GM06990 (cell line): ENCODE results near the gene FEZF1.

Source experiments
- DNase-seq: peaks from one replicate; pipeline ENCODE4 v3.0.0-alpha.2; 2011; ENCODE audit not compliant: insufficient read length; ENCODE audit errors: extremely low read depth
- H3K27me3 ChIP-seq: replicated peaks from 2 replicates; pipeline ENCODE4 v1.6.0; 2011; ENCODE audit warnings: low read length; ENCODE audit not compliant: control insufficient read depth, insufficient read depth
- H3K36me3 ChIP-seq: 2 replicates; pipeline ENCODE4 v1.5.1; 2011; ENCODE audit warnings: low read length; ENCODE audit not compliant: control insufficient read depth, insufficient read depth
- H3K4me3 ChIP-seq: replicated peaks from 2 replicates; pipeline ENCODE4 v1.5.1; 2011; ENCODE audit warnings: low read depth, mild to moderate bottlenecking, control low read depth, low read length
- TF ChIP-seq, protein P1 (sequence below): IDR thresholded peaks from 2 replicates; pipeline ENCODE4 v1.5.1; 2011; ENCODE audit warnings: low read length, control low read depth, mild to moderate bottlenecking, inconsistent platforms; ENCODE audit not compliant: insufficient read depth, poor library complexity, severe bottlenecking

FEZF1 gene

DNA sequence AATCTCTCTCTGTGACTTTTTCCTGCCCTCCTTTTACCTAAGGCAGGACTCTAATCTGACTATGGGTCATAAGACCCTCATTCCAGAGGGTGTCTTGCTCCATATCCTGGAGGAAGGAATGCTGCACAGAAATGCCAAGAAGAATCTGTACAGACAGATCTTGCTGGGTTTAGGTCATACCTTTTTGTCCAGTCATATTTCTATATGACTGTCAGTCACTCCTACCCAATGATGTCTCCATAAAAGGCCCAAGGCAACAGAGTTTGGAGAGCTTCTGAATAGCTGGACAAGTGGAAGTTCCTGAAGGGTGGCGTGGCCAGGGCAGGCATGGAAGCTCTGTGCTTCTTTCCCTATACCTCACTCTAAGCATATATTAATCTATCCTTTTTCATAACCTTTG, 47.5 kb downstream of the FEZF1 start:
- TF ChIP-seq, protein P1, sequence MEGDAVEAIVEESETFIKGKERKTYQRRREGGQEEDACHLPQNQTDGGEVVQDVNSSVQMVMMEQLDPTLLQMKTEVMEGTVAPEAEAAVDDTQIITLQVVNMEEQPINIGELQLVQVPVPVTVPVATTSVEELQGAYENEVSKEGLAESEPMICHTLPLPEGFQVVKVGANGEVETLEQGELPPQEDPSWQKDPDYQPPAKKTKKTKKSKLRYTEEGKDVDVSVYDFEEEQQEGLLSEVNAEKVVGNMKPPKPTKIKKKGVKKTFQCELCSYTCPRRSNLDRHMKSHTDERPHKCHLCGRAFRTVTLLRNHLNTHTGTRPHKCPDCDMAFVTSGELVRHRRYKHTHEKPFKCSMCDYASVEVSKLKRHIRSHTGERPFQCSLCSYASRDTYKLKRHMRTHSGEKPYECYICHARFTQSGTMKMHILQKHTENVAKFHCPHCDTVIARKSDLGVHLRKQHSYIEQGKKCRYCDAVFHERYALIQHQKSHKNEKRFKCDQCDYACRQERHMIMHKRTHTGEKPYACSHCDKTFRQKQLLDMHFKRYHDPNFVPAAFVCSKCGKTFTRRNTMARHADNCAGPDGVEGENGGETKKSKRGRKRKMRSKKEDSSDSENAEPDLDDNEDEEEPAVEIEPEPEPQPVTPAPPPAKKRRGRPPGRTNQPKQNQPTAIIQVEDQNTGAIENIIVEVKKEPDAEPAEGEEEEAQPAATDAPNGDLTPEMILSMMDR, result no peak
- no peaks in the 10 kb centered on the region for H3K27me3 ChIP-seq
- no peak for DNase-seq
- H3K4me3 ChIP-seq, result no peak overlapping the region
- no peaks in the 10 kb centered on the region for H3K36me3 ChIP-seq

DNA sequence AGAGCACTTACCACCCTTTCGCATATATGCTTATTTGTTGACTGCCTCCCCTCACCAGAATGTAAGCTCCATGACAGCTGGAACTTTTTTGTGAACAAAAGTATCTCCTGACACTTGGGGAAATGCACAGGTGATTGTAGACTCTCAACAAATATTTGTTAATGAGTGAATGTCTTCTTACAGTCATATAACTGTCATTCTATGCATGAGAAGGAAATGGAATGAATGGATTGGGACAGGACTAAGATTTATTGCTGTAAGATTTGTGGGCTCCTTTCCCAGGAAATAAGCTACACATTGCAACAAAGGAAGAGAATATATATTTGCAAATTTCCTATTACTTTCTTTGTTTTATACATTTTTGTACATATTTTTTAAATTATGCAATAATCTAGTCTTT, 48.5 kb downstream of the FEZF1 start:
- Histone ChIP-seq H3K4me3 (no peak overlapping the region), H3K36me3 (no peaks in the 10 kb centered on the region), H3K27me3 (no peaks in the 10 kb centered on the region)
- TF ChIP-seq, protein P1, result no peak
- DNase-seq, result no peak

DNA sequence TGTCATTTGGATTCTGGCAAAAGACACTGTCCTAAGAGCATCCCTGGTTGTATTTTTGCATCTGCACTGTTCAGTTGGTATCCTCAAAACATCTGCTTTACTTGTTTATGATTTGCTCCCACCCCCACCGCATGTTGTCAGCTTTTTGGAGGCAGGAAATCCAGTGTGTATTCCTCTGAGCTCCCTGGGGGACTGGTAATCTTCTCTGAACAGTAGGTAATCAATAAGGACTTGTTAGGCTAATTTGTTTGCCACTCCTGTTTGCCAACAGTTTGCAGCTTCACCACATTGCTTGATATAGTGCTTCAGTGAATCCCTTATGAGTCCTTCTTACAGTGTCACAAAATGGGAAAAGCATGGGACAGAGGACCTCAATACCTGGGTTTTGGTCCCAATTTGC, 49.1 kb downstream of the FEZF1 start:
- no peak for DNase-seq

More for the DNA sequence above, 49.1 kb downstream of the FEZF1 start:
- Histone ChIP-seq H3K36me3 (no peaks in the 10 kb centered on the region), H3K27me3 (no peaks in the 10 kb centered on the region), H3K4me3 (no peak overlapping the region)
- TF ChIP-seq, protein P1, result no peak
